Type B pancreatic cell (in vitro differentiated cells): ENCODE measurements around the gene HTATSF1. TPM values are rescaled to one million over a fixed set of nuclear protein-coding genes. Genes with fewer than 3 reads are reported as not detected.
A peak's percentile ranks its signal among the peaks of the same experiment; 100 is the strongest.

Experiments
- DNase-seq: peaks from one replicate; pipeline ENCODE4 v3.0.0; 2021; ENCODE audit warnings: mixed read lengths; ENCODE audit not compliant: unreplicated experiment; ENCODE audit errors: extremely low spot score
- H3K27ac Mint-ChIP-seq: 2 replicates; pipeline ENCODE4 v1.8.0; 2021; ENCODE audit warnings: mild to moderate bottlenecking, mixed read lengths
- H3K27me3 Mint-ChIP-seq: 2 replicates; pipeline ENCODE4 v1.8.0; 2021; ENCODE audit warnings: mixed read lengths
- H3K36me3 Mint-ChIP-seq: 2 replicates; pipeline ENCODE4 v1.8.0; 2021; ENCODE audit warnings: mixed read lengths
- H3K4me1 Mint-ChIP-seq: one replicate; pipeline ENCODE4 v1.8.0; 2021; ENCODE audit warnings: mixed read lengths; ENCODE audit not compliant: unreplicated experiment
- H3K4me3 Mint-ChIP-seq: 2 replicates; pipeline ENCODE4 v1.8.0; 2021; ENCODE audit warnings: mild to moderate bottlenecking, mixed read lengths
- H3K9me3 Mint-ChIP-seq: 2 replicates; pipeline ENCODE4 v1.8.0; 2021; ENCODE audit warnings: mixed read lengths
- microRNA-seq: library from miRNA; unstranded; fragments of <30 nt; microRNA quantifications from one replicate; pipeline ENCODE4, GENCODE V29; 2020
- total RNA-seq: library from RNA; stranded (reverse); gene quantifications from 2 replicates; pipeline ENCODE4 v1.2.1, GENCODE V29; 2021; ENCODE audit warnings: low replicate concordance
- TF ChIP-seq, protein P1 (sequence below): fragments of 200-600 bp; sonication (generic); conservative IDR thresholded peaks from 2 replicates; pipeline ENCODE4 v1.5.0; 2021; ENCODE audit warnings: antibody characterized with exemption, mild to moderate bottlenecking

HTATSF1 gene
- total RNA-seq, 1 donor from 2014 or later: 50.8 TPM

DNA sequence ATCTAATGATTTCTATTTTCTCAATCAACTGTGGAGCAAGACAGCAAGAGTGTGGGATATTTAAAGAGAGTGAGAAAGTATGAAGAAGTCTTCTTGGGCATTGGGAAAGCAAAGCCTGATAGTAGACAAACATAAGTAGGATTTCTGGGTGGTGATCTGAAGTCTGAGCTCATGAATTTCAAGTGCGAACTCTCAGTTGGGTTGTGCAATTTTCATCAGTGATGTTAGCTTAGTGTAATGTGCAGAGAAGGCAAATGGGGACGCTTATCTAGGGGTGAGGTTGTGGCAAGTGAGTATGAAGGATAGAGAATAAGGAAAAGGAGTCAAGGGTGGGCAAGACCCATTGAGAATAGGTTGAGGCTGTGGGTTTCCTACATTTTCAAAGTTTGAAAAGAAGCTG lies 58.3 kb downstream of the HTATSF1 start:
- TF ChIP-seq, protein P1, sequence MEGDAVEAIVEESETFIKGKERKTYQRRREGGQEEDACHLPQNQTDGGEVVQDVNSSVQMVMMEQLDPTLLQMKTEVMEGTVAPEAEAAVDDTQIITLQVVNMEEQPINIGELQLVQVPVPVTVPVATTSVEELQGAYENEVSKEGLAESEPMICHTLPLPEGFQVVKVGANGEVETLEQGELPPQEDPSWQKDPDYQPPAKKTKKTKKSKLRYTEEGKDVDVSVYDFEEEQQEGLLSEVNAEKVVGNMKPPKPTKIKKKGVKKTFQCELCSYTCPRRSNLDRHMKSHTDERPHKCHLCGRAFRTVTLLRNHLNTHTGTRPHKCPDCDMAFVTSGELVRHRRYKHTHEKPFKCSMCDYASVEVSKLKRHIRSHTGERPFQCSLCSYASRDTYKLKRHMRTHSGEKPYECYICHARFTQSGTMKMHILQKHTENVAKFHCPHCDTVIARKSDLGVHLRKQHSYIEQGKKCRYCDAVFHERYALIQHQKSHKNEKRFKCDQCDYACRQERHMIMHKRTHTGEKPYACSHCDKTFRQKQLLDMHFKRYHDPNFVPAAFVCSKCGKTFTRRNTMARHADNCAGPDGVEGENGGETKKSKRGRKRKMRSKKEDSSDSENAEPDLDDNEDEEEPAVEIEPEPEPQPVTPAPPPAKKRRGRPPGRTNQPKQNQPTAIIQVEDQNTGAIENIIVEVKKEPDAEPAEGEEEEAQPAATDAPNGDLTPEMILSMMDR: no peak
- no peak for DNase-seq
- no peaks in the 10 kb centered on the region for H3K4me1 Mint-ChIP-seq
- H3K36me3 Mint-ChIP-seq: no peaks in the 10 kb centered on the region
- no peak overlapping the region for H3K27ac Mint-ChIP-seq
- no peak overlapping the region for H3K4me3 Mint-ChIP-seq
- no peaks in the 10 kb centered on the region for H3K9me3 Mint-ChIP-seq
- no peaks in the 10 kb centered on the region for H3K27me3 Mint-ChIP-seq

Small RNAs within 50 kb of the gene (microRNA-seq; reads per million reads assigned to microRNA genes)
- gene MIR934: 511 reads per million, percentile 78 among the genes with 10 or more reads in this experiment

Other genes starting within 250 kb of the HTATSF1 start
- 7.3 and 10.3 TPM in 2 replicates for gene MAP7D3, start 246.2 kb upstream of the HTATSF1 start, total RNA-seq
- 1.2 and 11.8 TPM in 2 replicates for gene ADGRG4, start 196.6 kb upstream of the HTATSF1 start, total RNA-seq
- 0.10 TPM in 1 of 2 replicates, not detected in the other for gene BRS3, start 9.6 kb upstream of the HTATSF1 start, total RNA-seq
- 22.6 and 78.4 TPM in 2 replicates for gene VGLL1, start 34.6 kb downstream of the HTATSF1 start, total RNA-seq
- gene CD40LG, start 150.6 kb downstream of the HTATSF1 start, total RNA-seq: not detected in 2 replicates